SIG-M5 treated with dmso at 0.1 percent for 504 hours (cell line): ENCODE data around the gene MAK.
"Not testable (repeated sequence)": the region's sequence is repeated elsewhere in the genome, so short reads cannot be mapped to it uniquely, and the experiment has no call there.

Source experiments
- DNase-seq: peaks from one replicate; lab custom pipeline; 2025; ENCODE audit not compliant: unreplicated experiment; lab: John Stamatoyannopoulos, UW

MAK gene

DNA sequence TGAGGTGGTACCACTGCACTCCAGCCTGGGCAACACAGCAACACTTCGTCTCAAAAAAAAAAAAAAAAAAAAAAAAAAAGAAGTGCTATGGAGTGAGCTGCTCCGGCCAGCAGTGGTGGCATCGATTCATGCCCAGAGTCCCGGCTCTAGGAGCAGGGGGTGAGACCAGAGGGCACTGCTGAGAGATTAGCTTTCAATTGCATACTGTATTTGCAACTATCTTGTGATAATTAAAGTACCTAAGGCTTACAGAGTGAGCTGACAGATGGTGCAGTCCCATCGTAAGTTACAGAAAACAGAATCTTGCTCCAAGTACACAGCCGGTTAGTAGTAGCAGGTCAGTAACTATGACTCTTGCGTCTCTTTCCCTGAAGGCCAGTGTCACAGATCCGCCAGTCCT lies 59.3 kb downstream of the MAK start:
- no peak for DNase-seq

DNA sequence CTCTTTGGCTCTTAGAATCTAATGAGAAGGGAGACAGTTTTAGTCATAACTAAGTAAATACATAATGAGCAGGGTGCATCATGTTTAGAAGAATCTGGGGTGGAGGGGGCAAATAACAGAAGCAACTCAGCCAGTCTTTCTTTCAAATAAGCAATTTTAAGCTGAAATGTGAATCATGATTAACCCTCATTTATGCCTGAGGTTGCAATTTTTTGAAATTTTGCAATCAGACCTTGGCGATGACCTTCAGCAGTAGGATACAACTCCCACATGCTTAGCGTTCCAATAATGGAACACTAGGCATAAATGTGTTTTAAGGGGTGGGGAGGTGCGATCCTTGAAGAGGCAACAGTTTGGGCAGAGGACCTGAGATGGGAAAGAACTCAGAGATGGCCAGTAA lies 60.1 kb downstream of the MAK start:
- DNase-seq, result no peak

DNA sequence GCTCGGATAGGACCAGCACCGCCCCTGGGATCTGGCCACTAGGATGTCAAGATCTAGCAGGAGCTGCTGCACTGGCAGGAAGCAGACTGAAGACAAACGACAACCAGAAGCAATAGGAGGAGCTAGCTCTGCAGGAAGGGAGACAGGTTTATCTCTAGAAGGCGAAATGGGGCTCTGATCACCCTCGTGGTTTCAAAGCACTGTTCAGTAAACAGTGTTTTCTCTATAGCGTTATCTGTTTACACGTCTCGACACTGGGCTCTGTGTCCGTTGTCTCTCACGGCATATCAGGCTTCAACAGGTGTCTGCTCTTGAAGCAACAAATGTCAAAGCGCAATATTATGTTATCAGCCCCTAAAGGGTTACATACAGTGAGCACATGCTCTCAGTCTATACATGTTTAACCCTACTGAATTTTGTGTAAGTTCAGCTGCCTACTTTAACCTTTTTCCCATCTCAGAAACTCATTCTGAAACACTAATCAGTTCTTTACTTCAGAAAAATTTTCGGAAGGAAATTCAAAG lies 66.9 kb downstream of the MAK start:
- no peak for DNase-seq

DNA sequence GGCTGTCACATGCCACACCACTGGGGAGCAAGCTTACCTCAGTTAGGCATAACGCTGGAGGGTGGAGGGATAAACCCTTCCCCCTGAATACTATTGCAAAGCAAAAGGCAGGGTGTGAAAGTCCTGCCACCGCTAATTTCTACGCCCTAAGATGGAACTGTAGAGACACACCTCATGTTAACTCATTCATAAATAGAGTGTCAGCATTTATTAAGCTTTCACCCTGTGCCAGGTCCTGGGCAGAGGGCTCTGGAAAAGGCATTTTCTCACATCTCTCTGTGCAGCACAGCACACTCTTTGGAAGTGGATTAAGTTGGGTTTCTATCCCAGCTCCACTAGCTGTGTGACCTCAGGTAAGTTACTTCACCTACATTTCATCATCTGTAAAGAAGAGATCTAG lies 68.9 kb downstream of the MAK start:
- DNase-seq, result no peak

DNA sequence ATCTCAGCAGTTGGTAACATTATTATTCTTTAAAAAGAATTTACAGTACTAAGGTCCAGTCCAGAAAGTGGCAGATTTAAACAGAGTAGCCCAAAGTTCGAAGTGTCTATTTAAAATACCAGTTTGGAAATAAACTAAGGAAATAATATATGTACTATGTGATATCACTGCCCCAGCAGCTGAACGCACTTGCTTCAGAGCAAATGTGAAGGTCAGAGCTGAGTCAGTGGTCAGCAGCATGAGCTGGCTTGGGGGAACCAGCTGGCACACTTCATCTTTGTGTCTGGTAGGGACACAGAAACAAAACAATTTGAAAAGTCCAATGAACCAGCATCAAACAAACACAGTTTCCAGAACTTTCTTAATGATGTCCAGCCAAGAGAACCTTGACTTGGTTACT lies 75.3 kb downstream of the MAK start:
- DNase-seq, result no peak

DNA sequence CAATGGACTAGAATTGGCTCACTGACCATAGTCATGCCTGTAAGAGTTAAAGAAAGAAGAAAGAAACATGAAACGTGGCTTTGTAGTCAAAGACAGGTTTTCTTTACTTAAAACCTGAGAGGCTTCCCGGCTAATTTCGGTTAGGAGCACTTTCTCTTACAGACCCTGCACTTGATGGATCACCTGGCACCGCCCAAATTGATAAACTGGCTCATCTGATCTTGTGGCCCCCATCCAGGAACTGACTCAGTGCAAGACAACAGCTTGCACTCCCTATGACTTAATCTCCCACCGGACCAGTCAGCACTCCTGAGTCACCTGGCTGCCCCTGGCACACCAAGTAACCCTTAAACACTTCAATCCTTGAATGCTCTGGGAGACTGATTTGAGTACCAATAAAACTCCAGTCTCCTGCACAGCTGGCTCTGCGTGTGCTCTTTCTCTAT lies 78.4 kb downstream of the MAK start:
- no peak for DNase-seq

DNA sequence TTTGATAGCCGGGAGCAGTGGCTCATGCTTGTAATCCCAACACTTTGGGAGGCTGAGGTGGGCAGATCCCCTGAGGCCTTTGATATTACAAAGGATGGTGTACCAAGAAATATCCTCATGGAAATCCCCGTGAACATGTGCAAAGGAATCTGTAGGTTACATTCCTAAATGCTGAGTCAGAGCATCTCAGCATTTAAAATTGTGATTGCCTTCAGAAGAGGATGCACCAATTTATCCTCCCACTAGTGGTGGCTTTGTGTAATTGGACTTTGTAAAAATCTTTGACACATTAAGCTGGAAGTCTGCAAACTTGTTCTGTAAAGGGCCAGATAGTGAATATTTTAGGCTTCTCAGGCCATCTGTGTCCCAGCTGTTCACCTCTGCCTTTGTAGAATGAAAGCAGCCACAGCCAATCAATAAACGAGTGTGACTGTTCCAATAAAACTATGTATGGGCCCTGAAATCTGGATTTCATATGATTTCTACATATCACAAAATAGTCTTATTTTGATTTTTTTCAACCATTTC lies 79.0 kb downstream of the MAK start:
- peak; percentile 66 for DNase-seq

DNA sequence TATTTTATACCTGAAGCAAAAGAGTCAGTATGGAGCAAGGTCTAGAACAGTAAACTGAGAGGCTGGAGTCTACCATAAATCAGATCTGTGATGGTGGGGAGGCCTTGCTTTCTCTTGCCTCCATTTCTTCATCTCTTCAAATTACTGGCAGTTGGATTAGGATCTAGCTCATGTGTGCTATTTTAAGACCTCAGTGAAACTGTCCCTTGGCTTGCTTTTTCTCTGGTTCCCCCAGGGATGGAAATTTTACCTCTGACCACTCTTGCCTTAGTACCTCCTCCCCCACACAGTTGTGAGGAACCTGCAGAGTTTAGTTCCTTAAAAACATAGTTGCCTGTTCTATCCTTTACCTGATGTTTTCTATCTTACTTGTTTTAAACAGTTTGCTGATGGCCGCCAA lies 82.3 kb downstream of the MAK start:
- no peak for DNase-seq

DNA sequence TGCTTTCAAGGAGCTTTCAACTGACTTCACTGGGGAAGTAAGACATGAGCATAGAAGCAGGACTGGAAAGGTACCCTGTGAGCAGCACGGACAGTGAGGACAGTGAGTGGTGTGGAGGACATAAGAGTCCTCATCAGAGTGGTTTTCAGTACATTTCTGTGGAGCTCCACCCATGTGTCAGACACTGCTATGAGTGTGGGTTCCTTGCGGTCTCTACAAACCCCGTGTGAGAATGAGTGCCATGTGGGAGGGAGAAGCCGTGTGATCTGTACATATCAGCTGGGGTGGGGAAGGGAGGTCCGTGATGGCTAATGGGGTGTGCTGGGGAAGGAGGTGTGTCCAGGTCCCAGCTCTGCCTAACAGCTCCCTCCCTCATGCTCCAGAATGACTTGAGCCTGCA lies 86.6 kb downstream of the MAK start:
- not testable (repeated sequence) for DNase-seq

DNA sequence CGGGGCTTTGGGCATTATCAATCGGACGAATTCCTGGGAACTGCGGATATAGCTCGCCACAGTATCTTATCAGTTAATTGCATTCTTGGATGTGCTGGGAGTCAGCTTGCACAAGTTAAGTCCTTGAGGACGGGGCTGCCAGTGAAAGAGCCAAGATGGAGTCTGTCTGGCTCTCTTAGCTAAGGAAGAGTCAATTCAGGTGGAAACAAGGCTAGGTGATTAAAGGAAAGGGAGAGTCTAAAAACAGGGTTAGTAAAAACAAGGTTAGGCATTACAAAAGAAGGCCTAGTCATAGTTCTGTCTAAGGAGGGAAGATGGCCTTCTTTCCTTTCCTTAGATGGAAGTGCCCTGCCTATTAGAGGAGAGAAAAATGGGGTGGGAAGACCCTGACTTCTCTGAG lies 87.8 kb downstream of the MAK start:
- DNase-seq, result not testable (repeated sequence)

DNA sequence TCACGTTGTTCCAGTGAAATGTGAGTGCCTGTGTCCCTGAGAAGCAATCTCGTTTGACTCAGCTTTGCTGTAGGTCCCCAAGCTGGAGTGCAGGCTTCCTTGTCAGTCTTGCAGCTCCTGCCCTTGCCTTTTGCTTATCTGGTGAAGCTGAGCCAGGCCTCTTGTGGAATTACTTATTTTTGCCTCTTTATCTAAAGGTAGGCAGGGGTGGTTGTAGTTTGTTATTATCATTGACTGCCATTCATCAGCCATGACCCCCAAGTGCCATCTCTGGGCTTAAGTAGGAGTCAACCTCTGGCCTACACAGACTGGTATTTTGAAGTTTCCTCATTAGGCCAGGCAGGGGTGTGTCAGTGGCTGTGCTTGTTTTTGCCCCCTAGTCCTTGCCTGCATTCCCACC lies 88.6 kb downstream of the MAK start:
- DNase-seq, result no peak

DNA sequence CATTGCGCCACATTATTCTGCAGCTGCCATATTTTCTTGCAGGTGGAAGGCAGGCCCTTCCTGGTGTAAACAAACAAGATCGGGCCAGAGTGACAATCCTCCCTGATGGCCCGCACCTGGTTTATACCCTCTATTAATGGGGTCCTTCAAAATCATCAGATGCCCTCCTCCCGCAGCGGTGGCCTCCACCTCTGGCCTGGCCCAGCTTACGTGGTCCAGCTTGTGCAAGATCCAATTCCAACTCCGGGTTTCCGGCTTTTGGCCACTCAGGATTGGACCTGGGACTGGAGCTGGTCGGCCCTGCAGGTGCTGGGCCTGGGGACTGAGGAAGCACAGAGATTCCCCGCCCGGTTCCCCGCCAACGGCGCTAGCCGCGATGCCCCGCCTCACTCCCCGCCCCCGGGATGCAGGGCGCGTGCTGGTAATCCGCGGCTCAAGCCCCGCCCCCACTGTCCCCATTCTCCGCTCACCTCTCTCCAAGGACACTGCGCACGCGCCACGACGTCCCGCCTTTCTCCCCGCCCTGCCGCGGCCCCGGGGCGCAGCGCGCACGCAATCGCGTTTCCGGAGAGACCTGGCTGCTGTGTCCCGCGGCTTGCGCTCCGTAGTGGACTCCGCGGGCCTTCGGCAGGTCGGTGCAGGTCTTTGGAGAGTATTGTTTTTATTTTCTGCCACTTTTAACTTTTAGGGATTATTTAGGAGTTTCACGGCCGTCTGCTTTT lies 90.9 kb downstream of the MAK start, which contains the start of gene TMEM14B:
TSS of gene TMEM14B (plus strand) at position 555 of the 722 bp plus-strand sequence. CDS start 1,441 bp downstream, outside the sequence.
- peak; percentile 92 for DNase-seq

DNA sequence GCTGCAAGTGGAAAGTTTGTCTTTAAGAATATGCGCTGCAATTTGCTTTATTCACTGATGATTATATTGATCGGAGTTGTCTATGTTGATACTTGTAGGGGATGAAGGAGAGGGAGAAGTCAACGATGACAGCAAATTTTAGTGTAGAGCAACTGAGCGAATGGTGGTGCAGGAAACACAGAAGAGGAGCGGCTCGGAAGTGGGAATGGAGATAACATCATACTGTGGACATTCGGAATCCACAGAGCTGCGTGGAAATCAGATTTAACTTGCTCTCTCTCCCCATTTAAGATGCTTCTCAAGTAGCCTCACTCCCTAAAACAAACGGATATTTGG lies 91.5 kb downstream of the MAK start:
- no peak for DNase-seq

DNA sequence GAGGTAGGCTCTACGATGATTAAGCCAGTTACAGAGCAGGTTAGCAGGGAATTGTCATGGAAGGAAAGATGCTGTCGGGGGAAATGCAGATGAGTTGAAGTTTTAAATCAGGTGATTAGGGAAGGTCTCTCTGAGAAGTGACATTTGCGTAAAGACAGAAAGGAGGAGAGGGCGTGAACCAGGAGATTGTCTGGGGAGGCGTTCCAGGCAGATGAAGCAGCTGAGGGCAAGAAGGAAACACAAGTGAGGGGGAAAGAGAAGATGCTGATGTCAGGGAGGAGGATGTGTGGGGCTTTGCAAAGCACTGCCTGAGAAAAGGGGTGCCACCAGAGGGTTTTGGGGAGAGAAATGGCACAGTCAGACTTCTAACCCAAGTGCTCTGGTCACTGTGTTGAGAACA lies 93.2 kb downstream of the MAK start:
- DNase-seq, result no peak

DNA sequence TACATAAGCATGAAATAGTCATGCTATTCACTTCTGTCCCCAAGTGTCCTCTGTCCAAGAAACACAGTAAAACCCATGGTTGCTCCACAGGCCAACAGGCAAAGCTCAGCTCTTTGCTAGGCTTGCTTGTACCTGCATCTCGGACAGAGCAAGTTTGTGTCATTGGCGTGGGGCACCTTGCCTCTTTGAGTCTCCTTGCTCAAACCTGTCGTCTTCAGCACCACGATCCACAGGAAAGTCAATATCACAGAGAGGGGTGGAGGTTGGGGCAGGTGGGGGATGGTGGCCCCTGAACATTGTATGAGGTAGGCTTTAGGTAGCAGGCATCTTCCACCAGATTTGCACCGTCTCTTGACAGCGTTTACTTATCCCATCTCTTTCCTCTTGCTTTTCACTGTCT lies 94.8 kb downstream of the MAK start:
- no peak for DNase-seq

DNA sequence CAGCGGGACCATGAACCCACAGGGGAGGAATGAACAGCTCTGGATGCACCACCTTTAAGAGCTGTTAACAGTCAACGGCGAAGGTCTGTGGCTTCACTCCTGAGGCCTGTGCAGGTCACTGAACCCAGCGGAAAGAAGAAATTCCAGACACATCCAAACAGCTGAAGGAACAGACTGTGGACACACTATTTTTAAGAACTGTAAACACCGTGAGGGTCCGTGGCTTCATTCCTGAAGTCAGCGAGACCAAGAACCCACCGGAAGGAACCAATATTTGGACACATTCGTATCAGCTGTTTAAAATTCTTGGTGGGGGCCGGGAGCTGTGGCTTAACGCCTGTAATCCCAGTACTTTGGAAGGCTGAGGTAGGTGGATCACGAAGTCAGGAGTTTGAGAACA lies 96.1 kb downstream of the MAK start:
- no peak for DNase-seq

DNA sequence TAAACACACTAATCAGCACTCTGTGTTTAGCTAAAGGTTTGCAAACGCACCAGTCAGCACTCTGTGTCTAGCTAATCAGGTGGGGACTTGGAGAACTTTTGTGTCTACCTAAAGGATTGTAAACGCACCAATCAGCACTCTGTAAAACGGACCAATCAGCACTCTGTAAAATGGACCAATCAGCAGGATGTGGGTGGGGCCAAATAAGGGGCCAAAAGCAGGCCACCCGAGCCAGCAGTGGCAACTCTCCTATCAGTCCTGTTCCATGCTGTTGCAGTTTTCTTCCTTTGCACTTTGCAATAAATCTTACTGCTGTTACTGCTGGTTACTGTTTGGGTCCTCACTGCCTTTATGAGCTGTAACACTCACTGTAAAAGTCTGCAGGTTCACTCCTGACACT lies 96.7 kb downstream of the MAK start:
- not testable (repeated sequence) for DNase-seq

DNA sequence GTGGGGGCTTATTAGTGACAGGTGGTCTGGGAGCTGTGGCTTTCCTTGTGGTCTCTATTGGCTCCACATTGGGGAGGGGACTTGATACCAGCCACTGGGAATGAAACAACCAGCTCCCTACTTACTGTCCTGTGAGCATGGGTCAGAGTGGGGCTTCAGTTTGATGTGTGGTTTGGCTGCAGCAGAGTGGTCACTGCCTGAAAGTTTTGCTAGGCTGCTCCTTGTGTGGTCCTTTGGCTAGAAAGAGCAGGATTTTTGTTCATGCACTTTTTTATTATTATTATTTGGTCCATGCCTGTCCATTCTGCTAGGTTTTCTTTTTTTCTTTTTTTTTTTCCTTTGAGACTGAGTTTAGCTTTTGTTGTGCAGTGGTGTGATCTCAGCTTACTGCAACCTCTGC lies 98.3 kb downstream of the MAK start:
- no peak for DNase-seq

DNA sequence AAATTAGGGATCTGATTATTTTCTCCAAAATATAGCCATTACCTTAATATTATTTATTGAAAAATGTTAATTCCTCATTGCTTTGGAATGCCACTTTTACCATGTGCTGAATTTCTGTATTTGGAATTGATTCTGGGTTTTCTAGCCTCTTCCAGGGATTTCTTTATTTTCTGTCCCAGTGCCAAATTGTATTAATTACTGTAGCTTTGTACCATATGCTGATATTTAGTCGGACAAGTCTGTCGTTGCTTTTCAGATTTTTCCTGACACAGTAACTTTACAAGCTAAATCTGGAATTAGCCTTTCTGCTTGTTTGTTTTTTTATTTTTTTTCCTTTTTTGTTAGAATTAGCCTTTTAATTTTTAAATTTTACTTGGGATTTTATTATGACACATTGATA lies 101.6 kb downstream of the MAK start:
- DNase-seq, result no peak

DNA sequence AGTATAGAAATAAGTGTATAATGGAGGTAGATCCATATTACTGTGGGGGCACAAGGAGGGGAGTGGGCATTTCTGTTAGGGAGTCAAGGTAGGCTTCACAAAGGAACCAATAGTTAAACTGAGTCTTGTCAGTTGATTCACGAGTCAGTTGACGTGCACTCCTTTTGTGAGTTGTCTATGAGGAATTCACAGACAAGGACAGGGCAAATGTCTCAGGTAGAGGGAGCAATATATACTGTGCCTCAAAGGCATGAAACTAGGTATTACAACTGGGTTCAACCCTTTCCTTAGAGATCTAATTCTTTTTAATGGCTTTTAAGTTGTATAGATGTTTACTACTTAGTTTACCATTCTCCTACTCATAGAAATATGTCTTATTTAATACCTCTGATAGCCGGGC lies 104.5 kb downstream of the MAK start:
- no peak for DNase-seq

DNA sequence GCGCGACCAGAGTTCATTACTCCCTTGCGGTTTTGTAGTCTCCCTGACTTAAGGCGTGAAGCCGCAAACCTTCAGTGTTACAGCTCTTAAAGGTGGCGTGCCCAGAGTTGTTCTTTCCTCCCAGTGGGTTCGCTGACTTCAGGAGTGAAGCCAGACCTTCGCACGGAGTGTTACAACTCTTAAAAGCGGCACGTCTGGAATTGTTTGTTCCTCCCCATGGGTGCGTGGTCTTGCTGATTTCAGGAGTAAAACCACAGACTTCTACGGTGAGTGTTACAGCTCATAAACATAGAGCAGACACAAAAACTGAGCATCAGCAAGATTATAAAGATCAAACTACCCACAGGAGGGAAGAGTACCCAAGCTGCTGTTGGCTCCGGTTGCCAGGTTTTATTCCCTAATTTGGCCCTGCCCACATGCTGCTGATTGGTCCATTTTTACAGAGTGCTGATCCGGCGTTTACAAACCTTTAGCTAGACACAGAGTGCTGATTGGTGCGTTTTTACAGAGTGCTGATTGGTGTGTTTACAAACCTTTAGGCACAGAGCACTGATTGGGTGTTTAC lies 105.1 kb downstream of the MAK start:
- no peak for DNase-seq

DNA sequence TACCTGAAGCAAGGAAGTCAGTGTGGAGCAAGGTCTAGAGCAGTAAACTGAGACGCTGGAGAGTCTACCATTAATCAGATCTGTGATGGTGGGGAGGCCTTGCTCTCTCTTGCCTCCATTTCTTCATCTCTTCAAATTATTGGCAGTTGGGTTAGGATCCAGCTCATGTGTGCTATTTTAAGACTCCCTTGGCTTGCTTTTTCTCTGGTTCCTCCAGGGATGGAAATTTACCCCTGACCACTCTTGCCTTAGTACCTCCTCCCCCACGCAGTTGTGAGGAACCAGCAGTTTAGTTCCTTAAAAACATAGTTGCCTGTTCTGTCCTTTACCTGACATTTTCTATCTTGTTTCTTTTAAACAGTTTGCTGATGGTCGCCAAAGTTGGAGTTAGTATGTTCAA lies 108.1 kb downstream of the MAK start:
- DNase-seq, result peak; percentile 33

DNA sequence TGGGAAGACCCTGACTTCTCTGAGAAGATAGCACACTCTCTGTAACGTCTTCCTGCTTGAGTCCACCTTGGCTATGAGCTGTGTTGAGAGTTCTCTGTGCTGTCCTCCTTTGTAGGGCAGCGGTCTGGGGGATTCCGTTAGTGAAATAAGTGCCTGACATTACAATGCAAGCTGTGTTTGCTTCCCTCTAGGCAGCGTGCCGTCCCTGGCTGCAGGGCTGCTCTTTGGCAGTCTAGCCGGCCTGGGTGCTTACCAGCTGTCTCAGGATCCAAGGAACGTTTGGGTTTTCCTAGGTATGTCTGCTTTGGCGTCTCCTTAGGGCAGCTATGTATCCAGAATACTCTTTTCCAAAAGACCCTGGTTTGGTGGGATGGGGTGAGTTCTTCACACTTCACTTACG lies 112.6 kb downstream of the MAK start:
- no peak for DNase-seq
